HG03103 (cell line): Measurements from ENCODE around the gene TMPRSS9.
"Not testable (repeated sequence)": the region's sequence is repeated elsewhere in the genome, so short reads cannot be mapped to it uniquely, and the experiment has no call there.

Source experiments
- ATAC-seq: cut with Tn5 transposase; IDR thresholded peaks from one replicate; pipeline ENCODE4 v1.9.1; 2021; ENCODE audit warnings: low read depth; ENCODE audit not compliant: unreplicated experiment

The TMPRSS9 gene

DNA sequence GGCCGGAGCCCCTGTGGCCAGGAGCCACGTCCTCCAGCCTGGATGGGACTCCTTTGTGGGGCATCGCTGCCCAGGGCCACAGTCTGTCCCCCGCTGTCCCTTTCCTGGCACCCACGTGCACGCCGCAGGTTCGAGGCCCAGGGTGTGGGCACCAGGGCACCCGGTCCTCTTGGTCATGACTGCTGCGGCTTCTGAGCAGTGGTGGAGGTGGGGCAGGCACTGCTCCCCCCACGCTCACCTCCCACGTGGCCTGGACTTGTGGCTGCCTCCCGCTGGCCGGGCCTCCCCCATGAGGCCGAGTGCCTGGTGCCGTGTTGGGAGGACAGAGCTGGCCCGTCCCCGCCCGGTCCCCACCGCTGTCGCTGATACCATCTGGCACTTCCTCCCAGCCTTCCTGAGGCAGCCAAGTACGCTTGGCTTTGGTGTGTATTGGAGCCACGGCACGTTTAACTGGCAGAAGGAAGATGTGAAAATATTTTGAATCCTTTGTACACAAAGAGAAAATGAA is 18.8 kb upstream of the TMPRSS9 start:
- ATAC-seq = no peak

GRCh38 chr19:2341982-2342381 is 18.1 kb upstream of the TMPRSS9 start:
- no peak for ATAC-seq

GRCh38 chr19:2342656-2343288 is 17.3 kb upstream of the TMPRSS9 start:
- no peak for ATAC-seq

DNA sequence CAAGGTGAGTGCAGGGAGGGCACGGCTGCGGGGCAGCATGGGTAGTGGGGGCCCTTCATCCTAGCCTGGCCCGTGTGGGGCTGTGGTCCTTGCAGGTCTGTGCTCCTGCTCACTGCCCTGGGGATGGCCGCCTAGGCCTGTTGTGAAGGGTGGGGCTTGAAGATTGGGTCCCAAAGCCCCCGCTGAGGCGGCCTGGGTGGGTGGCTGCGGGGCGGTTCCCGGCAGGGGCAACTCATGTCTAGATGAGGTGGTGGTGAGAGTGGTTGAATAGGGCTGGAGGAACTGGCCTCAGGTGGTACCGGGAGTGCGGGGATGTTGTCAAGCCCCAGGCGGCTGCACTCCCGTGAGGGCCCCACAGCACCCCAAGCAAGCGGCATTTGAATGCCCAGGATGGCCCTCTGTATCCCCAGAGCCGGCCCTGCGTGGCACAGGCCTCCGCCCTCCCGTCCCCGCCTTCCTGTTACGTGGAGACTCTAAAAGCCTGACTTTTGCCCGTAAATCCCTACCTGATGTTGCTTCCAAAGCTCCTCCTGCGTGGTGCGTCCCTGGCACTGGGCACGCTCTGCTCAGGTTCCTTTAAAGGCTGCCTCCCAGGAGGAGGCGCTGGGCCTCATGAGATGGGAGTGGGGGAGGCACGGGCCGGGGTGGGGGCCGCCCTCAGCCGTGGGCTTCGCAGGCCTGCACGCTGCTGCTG is 16.6 kb upstream of the TMPRSS9 start:
- ATAC-seq = no peak

DNA sequence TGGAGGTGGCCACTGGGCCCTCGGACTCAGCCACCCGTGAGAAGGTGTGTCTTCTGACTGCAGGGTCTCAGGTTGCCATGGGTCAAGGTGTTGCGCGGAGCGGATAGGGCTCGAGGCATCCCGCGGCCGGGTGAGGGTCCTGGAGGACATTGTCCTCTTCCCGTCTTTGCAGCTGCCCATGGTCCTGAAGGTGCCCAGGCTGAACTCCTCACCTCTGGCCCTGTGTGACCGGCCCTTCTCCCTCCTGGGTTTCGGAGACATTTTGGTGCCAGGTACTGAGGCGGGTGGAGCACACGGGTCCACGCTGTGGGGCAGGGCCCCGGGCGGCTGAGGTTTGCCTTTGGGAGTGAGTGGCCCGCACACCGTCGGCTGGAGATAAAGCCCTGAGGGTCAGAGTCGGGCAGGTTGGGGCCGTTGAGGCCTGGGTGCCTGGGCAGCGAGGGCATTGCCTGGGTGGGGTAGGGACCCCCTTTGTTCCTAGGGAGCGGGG is 15.6 kb upstream of the TMPRSS9 start:
- ATAC-seq = no peak

- ATAC-seq = no peak
These were observed 15.0 kb upstream of the TMPRSS9 start for GRCh38 chr19:2345076-2345475.

GRCh38 chr19:2345794-2346663 is 14.0 kb upstream of the TMPRSS9 start:
- ATAC-seq = no peak

GRCh38 chr19:2349818-2350217 is 10.2 kb upstream of the TMPRSS9 start:
- not testable (repeated sequence) for ATAC-seq

- ATAC-seq = no peak
These were observed 9.4 kb upstream of the TMPRSS9 start for GRCh38 chr19:2350656-2351055.

DNA sequence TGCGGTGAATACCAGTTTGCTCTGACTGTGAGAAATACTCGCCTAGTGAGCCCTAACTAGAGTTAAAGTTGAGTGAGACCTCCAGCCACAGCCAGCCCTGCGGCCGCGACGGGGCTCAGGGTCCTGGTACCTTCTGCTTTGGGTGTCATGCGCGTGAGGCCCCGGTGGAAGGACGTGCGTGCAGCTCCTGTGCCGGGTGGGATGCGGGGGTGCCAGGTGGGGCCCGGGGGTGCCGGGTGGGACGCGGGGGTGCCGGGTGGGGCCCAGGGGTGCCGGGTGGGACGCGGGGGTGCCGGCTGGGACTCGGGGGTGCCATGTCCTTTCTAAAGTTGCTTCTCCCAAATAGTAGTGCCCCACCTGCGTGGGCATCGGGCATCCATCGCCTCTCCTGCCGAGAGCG is 8.5 kb upstream of the TMPRSS9 start:
- ATAC-seq = no peak

DNA sequence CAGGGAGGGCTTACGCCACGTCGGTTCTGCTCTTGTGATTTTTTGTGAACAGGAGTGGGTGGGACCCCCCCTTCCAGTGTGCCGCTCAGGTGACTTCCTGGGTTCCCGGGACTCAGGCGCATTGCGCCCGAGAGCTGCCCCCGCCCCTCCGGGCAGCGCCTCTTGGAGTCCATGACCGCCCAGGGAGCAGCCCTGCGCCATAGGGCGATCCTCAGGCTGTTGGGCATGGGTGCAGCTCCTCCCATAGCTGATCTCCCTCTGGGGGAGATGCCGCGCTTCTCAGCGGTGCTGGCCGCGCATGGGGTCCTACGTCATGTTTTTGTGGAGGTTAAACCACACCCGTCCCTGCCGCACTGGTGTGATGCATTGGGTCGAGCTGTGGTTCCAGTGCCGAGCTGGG is 7.9 kb upstream of the TMPRSS9 start:
- ATAC-seq = no peak

GRCh38 chr19:2353159-2353886 is 6.7 kb upstream of the TMPRSS9 start:
- no peak for ATAC-seq

GRCh38 chr19:2353887-2354592 is 6.0 kb upstream of the TMPRSS9 start:
- ATAC-seq = no peak

- no peak for ATAC-seq
These were observed 5.4 kb upstream of the TMPRSS9 start for GRCh38 chr19:2354670-2355069.

GRCh38 chr19:2355168-2356035 is 4.7 kb upstream of the TMPRSS9 start:
- ATAC-seq = no peak

DNA sequence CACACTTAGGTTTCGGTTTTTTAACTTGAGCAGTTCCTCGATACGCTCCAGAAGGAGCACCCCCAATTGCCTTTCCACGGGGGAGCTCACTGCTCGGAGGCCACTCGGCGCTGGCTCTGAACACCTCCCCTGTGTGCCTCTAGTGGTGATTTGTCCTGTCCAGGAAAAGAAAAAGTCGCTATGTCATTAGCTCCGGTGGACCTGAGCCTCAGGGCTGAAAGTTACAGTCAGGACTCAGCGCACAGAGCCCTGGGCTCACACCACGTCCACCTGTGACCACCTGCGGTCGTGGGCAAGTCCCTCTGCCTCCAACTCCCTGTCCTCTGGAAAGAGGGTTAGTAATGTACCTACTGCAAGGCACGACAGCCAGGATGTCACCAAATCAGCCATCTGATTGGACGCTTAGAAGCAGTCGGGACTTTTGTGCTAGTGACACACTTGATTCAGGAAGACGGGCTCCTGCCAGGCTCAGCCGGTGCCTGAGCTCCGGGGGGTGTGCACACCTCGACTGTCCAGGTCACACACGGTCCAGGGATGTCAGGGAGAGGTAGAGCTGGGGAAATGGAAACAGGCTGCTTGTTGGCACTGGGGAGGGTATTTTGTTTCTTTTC is 3.9 kb upstream of the TMPRSS9 start:
- no peak for ATAC-seq

- ATAC-seq = no peak
These were observed 2.5 kb upstream of the TMPRSS9 start for GRCh38 chr19:2357279-2358206.
